ENCODE data around the gene WNT1. TPM values are rescaled to one million over a fixed set of nuclear protein-coding genes. Genes with fewer than 3 reads are reported as not detected.

The WNT1 gene
- total RNA-seq, 1 experiment from 2014 or later = not detected

- DNase-seq (ENCODE audit: low spot score) = no peak
Observed at GRCh38 chr12:49000346-49000745, 22.2 kb downstream of the WNT1 start.

GRCh38 chr12:49008943-49009342 is 30.8 kb downstream of the WNT1 start:
- DNase-seq (ENCODE audit: low spot score) = no peak

DNA sequence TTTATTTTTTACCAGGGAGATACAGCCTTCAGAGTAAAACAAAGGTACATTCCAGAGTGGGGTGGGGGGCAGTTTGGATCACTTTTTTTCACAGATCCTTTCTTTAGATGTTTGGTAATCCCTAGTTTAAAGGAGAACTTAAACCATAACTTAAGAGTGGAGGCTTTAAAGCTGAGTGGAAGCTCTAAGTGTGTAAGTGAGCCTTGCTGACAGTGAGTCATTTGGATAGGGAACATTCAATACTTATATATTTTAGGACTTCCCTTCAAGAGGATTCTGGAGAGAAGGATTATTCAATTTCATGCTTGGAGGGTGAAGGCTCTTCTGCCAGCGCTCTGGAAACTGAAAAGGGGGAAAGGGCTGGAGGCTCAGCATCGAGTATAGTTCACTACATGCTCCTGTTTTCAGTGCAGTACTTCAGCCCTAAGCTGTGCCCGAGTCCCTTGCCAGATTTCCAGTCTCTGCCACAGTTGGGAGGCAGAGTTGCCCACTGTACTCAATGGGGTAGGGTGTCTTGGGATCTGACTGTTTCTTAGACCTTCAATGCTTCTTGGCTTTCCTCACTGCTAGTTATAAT is 32.1 kb downstream of the WNT1 start:
- DNase-seq (ENCODE audit: low spot score) = no peak

GRCh38 chr12:49012739-49013138 is 34.6 kb downstream of the WNT1 start:
- DNase-seq (ENCODE audit: low spot score) = no peak

GRCh38 chr12:49013428-49013827 is 35.3 kb downstream of the WNT1 start:
- no peak for DNase-seq (ENCODE audit: low spot score)

GRCh38 chr12:49014547-49014946 is 36.4 kb downstream of the WNT1 start:
- peak; percentile 10 for DNase-seq (ENCODE audit: low spot score)

- no peak for DNase-seq (ENCODE audit: low spot score)
Observed at GRCh38 chr12:49015196-49015595, 37.1 kb downstream of the WNT1 start.

- DNase-seq (ENCODE audit: low spot score) = peak; percentile 24
Observed at GRCh38 chr12:49017891-49018260, 39.8 kb downstream of the WNT1 start.

GRCh38 chr12:49018261-49019119 is 40.4 kb downstream of the WNT1 start, which contains the start of gene PRKAG1:
TSS of gene PRKAG1 (minus strand) at chr12:49018776. CDS start at chr12:49018740, 36 bp downstream.
- peak; percentile 87 for DNase-seq (ENCODE audit: low spot score)

DNA sequence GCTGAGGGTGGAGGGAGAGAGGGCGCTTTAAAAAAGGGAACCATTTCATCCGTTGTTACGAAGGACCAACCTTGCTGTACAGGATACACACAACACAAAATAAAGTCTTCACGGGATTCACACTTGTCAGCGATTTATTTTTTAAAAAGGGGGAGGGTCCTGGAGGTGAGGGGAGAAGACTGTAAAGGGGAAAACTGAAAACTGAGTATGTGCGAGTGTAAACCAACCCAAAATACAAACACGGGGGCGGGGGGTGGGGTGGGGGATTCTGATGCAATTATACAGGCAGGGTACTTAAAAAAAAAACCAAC is 41.0 kb downstream of the WNT1 start:
- DNase-seq (ENCODE audit: low spot score) = no peak

DNA sequence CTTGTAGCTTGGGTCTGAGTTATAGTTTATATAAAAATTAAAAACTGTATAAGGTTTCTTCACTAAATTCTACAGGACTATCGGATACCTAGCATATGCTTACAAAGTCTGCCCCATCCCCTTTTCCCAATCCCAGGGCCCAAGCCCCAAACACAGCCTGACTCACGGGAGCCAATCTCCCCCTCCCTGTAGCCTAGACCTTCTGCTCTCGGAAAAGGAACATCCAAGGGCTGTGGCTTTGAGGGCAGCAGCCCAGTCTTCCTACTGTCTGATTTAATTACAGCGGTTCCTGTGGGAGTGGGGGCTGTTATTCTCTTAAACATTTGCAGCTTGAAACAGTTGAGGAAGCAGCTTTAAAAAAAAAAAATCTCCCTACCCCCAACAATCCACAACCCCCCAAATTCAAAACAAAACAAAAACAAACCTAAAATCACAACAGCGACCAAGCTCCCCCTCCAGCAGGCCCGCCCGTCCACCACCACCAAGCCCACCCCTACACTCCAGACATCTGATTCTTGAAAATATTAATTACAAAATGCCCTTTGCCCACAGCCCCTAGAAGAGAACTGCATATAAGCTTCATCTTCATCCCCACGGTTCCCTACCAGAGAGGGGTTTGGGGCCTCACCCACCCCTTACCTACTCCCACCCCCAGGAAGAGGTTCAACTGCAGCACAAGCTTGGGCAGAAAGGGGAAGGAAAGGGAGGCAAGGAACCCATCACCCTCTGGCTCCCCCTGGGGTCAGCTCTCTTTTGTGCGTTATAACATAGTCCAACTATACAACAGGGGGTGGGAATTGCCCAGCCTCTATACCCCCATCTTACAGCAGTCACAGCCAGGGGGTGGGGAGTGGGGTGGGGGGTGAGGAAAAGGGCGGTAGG is 41.6 kb downstream of the WNT1 start:
- DNase-seq (ENCODE audit: low spot score) = peak; percentile 35

DNA sequence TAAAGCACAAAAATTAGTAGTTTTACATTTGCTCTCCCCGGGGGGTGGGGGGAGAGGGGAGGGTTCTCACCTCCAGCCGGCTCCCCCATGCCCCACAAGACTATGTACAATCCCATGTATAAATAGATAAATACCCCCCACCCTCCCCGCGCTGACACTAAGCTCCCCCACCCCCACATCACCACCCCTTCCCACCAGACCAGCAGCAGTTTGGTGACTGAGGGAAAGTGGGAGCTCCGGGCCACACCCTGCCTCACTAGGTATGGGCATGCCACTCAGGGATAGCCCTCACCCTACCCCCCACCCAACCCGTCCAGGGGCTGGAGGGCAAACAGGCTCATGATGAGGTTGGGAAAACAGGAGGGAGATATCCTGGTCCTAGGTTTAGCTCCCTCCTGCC is 42.3 kb downstream of the WNT1 start:
- DNase-seq (ENCODE audit: low spot score) = no peak

DNA sequence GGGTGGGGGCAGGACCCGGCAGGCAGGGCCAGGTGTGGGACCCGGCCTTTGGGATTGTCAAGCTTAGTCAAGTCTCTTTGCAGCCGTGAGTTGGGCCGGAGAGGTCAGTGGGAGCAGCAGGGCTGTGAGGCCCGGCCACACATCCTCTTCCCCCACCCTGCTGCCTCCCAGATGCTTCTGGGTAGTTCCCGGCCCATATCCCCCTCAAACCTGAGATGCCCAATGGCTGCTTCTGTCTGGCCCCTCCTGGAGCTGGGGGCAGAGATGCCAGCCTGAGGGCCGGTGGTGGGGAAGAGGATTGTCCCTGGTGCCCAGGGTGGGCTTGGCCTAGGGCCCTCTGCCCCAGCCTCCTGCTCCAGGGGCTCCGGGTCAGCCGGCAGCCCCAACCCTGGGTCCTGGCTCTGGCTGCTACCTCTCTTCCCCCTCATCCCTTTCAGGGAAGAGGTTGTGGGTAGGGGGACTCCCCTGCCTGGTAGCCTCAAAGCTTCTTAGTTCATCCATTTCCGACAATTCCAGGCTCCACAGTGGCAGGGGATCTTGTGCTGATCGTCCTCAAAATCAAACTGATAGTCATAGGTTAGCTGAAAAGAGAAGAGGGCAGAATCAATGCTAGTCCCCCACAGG is 43.3 kb downstream of the WNT1 start:
- no peak for DNase-seq (ENCODE audit: low spot score)

- DNase-seq (ENCODE audit: low spot score) = no peak
Observed at GRCh38 chr12:49022558-49023178, 44.5 kb downstream of the WNT1 start.

- no peak for DNase-seq (ENCODE audit: low spot score)
Observed at GRCh38 chr12:49023812-49024211, 45.7 kb downstream of the WNT1 start.

DNA sequence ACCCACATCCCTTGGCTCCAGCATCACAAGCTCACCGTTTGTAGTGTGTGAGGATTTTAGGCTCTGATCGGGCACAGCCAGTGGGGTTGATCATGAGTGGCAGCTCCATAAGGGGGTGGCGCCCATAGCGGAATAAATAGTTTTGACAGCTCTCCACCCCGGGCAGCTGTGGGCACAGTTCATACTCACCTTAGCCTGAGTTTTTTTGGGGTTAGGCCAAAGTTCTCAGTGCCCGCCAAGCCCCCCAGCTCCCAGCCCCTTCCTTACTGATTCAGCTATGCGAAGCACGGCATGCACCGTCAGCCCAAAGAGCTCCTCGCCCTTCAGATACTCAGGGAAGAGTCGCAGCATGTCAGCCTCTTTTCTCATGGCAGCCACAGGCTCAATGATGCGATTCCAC is 46.4 kb downstream of the WNT1 start:
- DNase-seq (ENCODE audit: low spot score) = no peak

DNA sequence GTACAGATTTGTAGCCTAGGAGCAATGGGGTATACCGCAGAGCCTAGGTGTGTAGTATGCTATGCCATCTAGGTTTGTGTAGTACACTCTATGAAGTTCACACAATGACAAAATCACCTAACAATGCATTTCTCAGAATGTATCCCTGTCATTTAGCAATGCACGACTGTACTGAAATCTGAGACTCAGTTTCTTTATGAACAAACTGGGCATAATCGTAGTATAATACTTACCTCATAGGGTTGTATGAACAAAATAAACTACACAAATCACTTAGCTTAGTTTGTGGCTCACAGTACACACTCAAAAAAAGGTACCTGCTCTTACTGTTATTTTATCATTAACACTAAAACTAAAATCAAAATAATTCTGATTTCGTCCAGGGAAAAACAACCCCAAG is 47.3 kb downstream of the WNT1 start:
- no peak for DNase-seq (ENCODE audit: low spot score)

- DNase-seq (ENCODE audit: low spot score) = no peak
Observed at GRCh38 chr12:49026101-49026500, 48.0 kb downstream of the WNT1 start.

DNA sequence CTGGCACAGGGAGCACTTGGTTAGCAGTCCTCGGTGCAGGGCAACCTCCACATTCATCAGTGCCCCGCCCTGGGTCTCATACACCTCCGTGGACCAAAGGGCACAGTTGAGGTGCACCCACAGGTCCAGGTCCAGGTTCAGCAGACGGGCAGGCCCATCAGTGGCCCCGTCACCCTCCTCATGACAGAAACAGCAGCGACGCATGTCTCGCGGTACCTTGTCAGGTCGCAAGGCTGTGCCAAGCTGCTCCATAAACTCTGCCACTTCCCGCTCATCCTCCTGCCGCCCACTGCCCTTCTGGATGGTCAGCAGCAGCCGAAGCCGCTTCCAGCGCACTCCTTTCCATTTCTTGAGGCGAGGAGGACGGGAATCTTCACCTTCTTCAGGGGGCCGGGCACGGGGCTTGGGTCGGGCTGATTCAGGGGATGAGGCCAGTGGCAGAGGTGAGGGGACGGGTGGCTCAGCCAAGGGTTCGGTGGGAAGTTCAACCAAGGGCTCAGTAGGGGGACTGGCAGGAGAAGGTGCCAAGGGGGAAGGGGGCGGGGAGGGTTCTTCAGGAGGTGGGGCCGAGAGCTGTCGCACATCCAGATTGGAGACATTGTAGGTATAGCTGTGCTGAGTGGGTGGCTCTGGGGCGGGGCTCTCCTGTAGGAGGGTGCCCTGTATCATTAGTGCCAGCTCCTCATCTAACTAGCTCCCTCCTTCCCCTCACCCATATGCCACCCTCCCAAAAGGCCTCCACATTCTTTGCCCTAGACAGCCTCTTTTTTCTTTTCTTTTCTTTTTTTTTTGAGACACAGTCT is 48.8 kb downstream of the WNT1 start:
- no peak for DNase-seq (ENCODE audit: low spot score)

GRCh38 chr12:49027846-49028555 is 49.9 kb downstream of the WNT1 start:
- no peak for DNase-seq (ENCODE audit: low spot score)
